ENCODE results near the gene PCMTD2. TPM values are rescaled to one million over a fixed set of nuclear protein-coding genes. Genes with fewer than 3 reads are reported as not detected.

Gene PCMTD2
- total RNA-seq, 2 experiments from 2014 or later, result 68.5 to 76.5 TPM

GRCh38 chr20:64268174-64268573 is 12.6 kb downstream of the PCMTD2 start:
- Mint-ChIP-seq H3K27ac (no peak overlapping the region), H3K27me3 (no peaks in the 10 kb centered on the region), H3K36me3 (ENCODE audit: low read depth) (peaks cover 81% of the 10 kb centered on the region), H3K4me3 (no peak overlapping the region), H3K4me1 (ENCODE audit: low read depth) (peaks cover 45% of the 10 kb centered on the region), H3K9me3 (no peaks in the 10 kb centered on the region)
- TF ChIP-seq CTCF (IDR thresholded peaks at IDR 0.05), result no peak
- Histone ChIP-seq H3K4me3 (ENCODE audit: low read length) (no peak overlapping the region), H3K4me1 (ENCODE audit: insufficient read depth, low read length) (no peaks in the 10 kb centered on the region), H3K27me3 (ENCODE audit: control insufficient read depth in 1 of 2, insufficient read depth in 2 of 2, low read length in 2 of 2) (no peaks in the 10 kb centered on the region), H3K9me3 (ENCODE audit: control insufficient read depth in 1 of 2, insufficient read depth in 1 of 2, low read length in 2 of 2) (no peaks in the 10 kb centered on the region), H3K27ac (ENCODE audit: low read depth in 1 of 2, low read length in 2 of 2) (no peak overlapping the region), H3K36me3 (ENCODE audit: insufficient read depth, low read length) (peaks cover 54% of the 10 kb centered on the region)
- ATAC-seq (ENCODE audit: poor library complexity), result no peak
- intact Hi-C loops (cut with DNase I, micrococcal nuclease), result no loop called here
- CTCF ChIA-PET, result no interaction called here
- DNase-seq, result no peak
- POLR2A ChIA-PET, result interaction anchor here (0.6 kb wide), 1 partner anchor 12 kb away, joined by 4 read pairs; the partner anchor contains the start of gene PCMTD2

- Mint-ChIP-seq H3K4me1 (ENCODE audit: low read depth) (peaks cover 29% of the 10 kb centered on the region), H3K27me3 (no peaks in the 10 kb centered on the region), H3K27ac (peak overlapping the region; percentile 4), H3K4me3 (no peak overlapping the region), H3K36me3 (ENCODE audit: low read depth) (peaks cover 77% of the 10 kb centered on the region), H3K9me3 (no peaks in the 10 kb centered on the region)
- no peak for DNase-seq
- Histone ChIP-seq H3K9me3 (ENCODE audit: control insufficient read depth in 1 of 2, insufficient read depth in 1 of 2, low read length in 2 of 2) (no peaks in the 10 kb centered on the region), H3K27me3 (ENCODE audit: control insufficient read depth in 1 of 2, insufficient read depth in 2 of 2, low read length in 2 of 2) (no peaks in the 10 kb centered on the region), H3K4me3 (ENCODE audit: low read length) (no peak overlapping the region), H3K27ac (ENCODE audit: low read depth in 1 of 2, low read length in 2 of 2) (no peak overlapping the region), H3K4me1 (ENCODE audit: insufficient read depth, low read length) (no peaks in the 10 kb centered on the region), H3K36me3 (ENCODE audit: insufficient read depth, low read length) (peaks cover 58% of the 10 kb centered on the region)
- ATAC-seq (ENCODE audit: poor library complexity), result no peak
- CTCF ChIA-PET, result no interaction called here
- TF ChIP-seq CTCF (IDR thresholded peaks at IDR 0.05), result no peak
- POLR2A ChIA-PET, result no interaction called here
- intact Hi-C loops (cut with DNase I, micrococcal nuclease), result no loop called here
Measured at GRCh38 chr20:64269604-64270411, 14.3 kb downstream of the PCMTD2 start.

- intact Hi-C loops (cut with DNase I, micrococcal nuclease), result no loop called here
- Mint-ChIP-seq H3K4me3 (no peak overlapping the region), H3K27ac (no peak overlapping the region), H3K9me3 (no peaks in the 10 kb centered on the region), H3K27me3 (no peaks in the 10 kb centered on the region), H3K4me1 (ENCODE audit: low read depth) (peaks cover 23% of the 10 kb centered on the region), H3K36me3 (ENCODE audit: low read depth) (peaks cover 81% of the 10 kb centered on the region)
- Histone ChIP-seq H3K4me1 (ENCODE audit: insufficient read depth, low read length) (no peaks in the 10 kb centered on the region), H3K27me3 (ENCODE audit: control insufficient read depth in 1 of 2, insufficient read depth in 2 of 2, low read length in 2 of 2) (no peaks in the 10 kb centered on the region), H3K9me3 (ENCODE audit: control insufficient read depth in 1 of 2, insufficient read depth in 1 of 2, low read length in 2 of 2) (no peaks in the 10 kb centered on the region), H3K4me3 (ENCODE audit: low read length) (no peak overlapping the region), H3K27ac (ENCODE audit: low read depth in 1 of 2, low read length in 2 of 2) (no peak overlapping the region), H3K36me3 (ENCODE audit: insufficient read depth, low read length) (peaks cover 47% of the 10 kb centered on the region)
- ChIA-PET POLR2A (no interaction called here), CTCF (no interaction called here)
- DNase-seq (no peak), ATAC-seq (ENCODE audit: poor library complexity) (no peak)
- no peak for TF ChIP-seq CTCF (IDR thresholded peaks at IDR 0.05)
Measured at GRCh38 chr20:64271636-64272035, 16.1 kb downstream of the PCMTD2 start.
